DOHH2 (cell line): ENCODE measurements around the gene KANTR.

Source experiments
- CTCF ChIP-seq: fragments of 200-600 bp; sonication (generic); IDR thresholded peaks from one replicate; pipeline ENCODE4 v1.5.1; 2014; ENCODE audit warnings: antibody characterized with exemption, mild to moderate bottlenecking, low read depth, low read length; ENCODE audit not compliant: poor library complexity, severe bottlenecking
- EZH2phosphoT487 ChIP-seq: fragments of 200-600 bp; sonication (generic); IDR thresholded peaks from 2 replicates; pipeline ENCODE4 v1.6.1; 2017; ENCODE audit warnings: borderline replicate concordance, mild to moderate bottlenecking, antibody characterized with exemption, low read length, moderate library complexity, mixed read lengths

- peak; percentile 48 for TF ChIP-seq CTCF
- no peak for TF ChIP-seq EZH2phosphoT487
Measured at GRCh38 chrX:53093177-53093655, 726 bp upstream of the KANTR start.
